OCI-LY7 (cell line): ENCODE results near the gene CCNL2.

ENCODE experiments used
- EZH2phosphoT487 ChIP-seq: fragments of 200-600 bp; sonication (generic); IDR thresholded peaks from 2 replicates; pipeline ENCODE4 v1.6.1; 2018; ENCODE audit warnings: low read depth, borderline replicate concordance, mild to moderate bottlenecking, mixed run types, antibody characterized with exemption, low read length, moderate library complexity, mixed read lengths
- TF ChIP-seq, protein P1 (sequence below): fragments of 200-600 bp; sonication (generic); conservative IDR thresholded peaks from 2 replicates; pipeline ENCODE4 v1.5.1; 2014; ENCODE audit warnings: mild to moderate bottlenecking, antibody characterized with exemption, low read length, moderate library complexity, mixed read lengths

DNA sequence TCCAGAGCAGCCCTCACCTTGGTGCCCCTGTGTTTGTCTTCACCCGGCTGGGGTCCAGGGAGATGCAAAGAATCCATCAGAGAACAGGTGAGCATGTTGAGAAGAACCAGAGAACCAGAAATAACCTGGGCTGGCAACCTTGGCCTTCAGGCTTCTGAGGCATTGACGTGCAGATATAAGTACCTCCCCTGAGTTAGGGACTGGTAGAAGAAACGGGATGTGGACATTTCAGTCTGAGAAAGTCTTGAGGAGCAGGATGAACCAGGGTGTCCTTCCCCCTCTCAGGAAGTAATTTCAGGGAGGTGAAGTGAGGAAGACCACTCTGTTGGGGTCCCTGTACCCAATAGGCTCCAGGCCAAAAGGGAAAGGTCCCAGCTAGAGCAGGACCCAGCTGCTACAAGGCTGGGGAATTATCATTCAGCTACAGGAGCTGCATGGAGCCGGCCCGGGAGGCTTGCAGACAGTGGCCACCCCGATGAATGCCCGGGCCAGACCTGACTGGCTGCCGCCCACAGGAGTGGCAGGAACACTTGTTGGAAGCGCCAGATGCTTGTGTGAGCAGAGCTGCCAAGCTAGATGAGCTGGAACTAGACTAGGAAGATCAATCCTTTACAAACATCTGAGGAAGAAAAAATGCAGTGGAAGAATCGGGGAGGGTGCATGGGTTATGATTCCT, 22.4 kb downstream of the CCNL2 start:
- TF ChIP-seq, protein P1, sequence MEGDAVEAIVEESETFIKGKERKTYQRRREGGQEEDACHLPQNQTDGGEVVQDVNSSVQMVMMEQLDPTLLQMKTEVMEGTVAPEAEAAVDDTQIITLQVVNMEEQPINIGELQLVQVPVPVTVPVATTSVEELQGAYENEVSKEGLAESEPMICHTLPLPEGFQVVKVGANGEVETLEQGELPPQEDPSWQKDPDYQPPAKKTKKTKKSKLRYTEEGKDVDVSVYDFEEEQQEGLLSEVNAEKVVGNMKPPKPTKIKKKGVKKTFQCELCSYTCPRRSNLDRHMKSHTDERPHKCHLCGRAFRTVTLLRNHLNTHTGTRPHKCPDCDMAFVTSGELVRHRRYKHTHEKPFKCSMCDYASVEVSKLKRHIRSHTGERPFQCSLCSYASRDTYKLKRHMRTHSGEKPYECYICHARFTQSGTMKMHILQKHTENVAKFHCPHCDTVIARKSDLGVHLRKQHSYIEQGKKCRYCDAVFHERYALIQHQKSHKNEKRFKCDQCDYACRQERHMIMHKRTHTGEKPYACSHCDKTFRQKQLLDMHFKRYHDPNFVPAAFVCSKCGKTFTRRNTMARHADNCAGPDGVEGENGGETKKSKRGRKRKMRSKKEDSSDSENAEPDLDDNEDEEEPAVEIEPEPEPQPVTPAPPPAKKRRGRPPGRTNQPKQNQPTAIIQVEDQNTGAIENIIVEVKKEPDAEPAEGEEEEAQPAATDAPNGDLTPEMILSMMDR, result no peak
- no peak for TF ChIP-seq EZH2phosphoT487
